B cell (primary cell): ENCODE results near the gene CHIC2. TPM values are rescaled to one million over a fixed set of nuclear protein-coding genes. Genes with fewer than 3 reads are reported as not detected.

Experiments
- ATAC-seq: fragments of 200-7000 bp; cut with Tn5 transposase; one replicate; pipeline ENCODE4 v1.10.0; 2021; ENCODE audit warnings: low read depth, mild to moderate bottlenecking, moderate number of reproducible peaks, moderate library complexity
- CTCF ChIA-PET: fragments of 350-600 bp; sonication (Branson Sonifier 250); formaldehyde crosslinking; loops from one replicate; lab custom pipeline; 2021; ENCODE audit warnings: antibody characterized with exemption, inconsistent platforms; lab: Charles Lee
- POLR2A ChIA-PET: fragments of 350-600 bp; sonication (Branson Sonifier 250); formaldehyde crosslinking; loops from one replicate; lab custom pipeline; 2021; ENCODE audit warnings: antibody characterized with exemption; lab: Charles Lee
- DNase-seq: peaks from one replicate; pipeline ENCODE4 v3.0.0; 2013
- H2AFZ ChIP-seq: 2 replicates; pipeline ENCODE4 v1.6.1; 2012; ENCODE audit warnings: mild to moderate bottlenecking, low read depth, low read length; ENCODE audit not compliant: insufficient read depth, poor library complexity, severe bottlenecking
- H3K27ac ChIP-seq, 2 donors: 1 replicate in 1 of 2; 2 replicates in 1 of 2; pipeline ENCODE4 v1.5.1; 2012 to 2013; ENCODE audit warnings: low read length in 2 of 2, mild to moderate bottlenecking in 2 of 2, moderate library complexity in 1 of 2
- H3K27me3 ChIP-seq, 4 experiments: fragments of 200-600 bp in 1 of 4; sonication (generic) in 1 of 4; replicated peaks in 1 of 4; 1 replicate in 2 of 4; 2 replicates in 2 of 4; pipeline versions ENCODE4 v1.6.1 to v1.7.0; 2013 to 2016; ENCODE audit warnings: low read length in 3 of 4, mild to moderate bottlenecking in 2 of 4, mixed read lengths in 1 of 4, moderate library complexity in 1 of 4; ENCODE audit not compliant: insufficient read depth in 4 of 4, control insufficient read depth in 3 of 4; ENCODE audit errors: control extremely low read depth in 1 of 4
- H3K36me3 ChIP-seq, 2 experiments: replicated peaks in 1 of 2; 1 replicate in 1 of 2; 2 replicates in 1 of 2; pipeline versions ENCODE4 v1.6.1 to v1.7.1; 2013; ENCODE audit warnings: low read length in 1 of 2; ENCODE audit not compliant: insufficient read depth in 2 of 2, control insufficient read depth in 1 of 2; ENCODE audit errors: control extremely low read depth in 1 of 2, extremely low read depth in 1 of 2
- H3K4me1 ChIP-seq, 2 donors: fragments of 200-600 bp in 1 of 2; sonication (generic) in 1 of 2; 1 replicate in 1 of 2; 2 replicates in 1 of 2; pipeline versions ENCODE4 v1.5.1 to v1.6.1; 2013 to 2017; ENCODE audit warnings: low read length in 2 of 2; ENCODE audit not compliant: control insufficient read depth in 2 of 2, insufficient read depth in 2 of 2
- H3K4me2 ChIP-seq: replicated peaks from 2 replicates; pipeline ENCODE3; 2012; ENCODE audit warnings: mild to moderate bottlenecking, low read depth, low read length; ENCODE audit not compliant: poor library complexity, severe bottlenecking
- H3K4me3 ChIP-seq, 5 experiments: fragments of 200-600 bp in 1 of 5; sonication (generic) in 1 of 5; 1 replicate in 3 of 5; 2 replicates in 2 of 5; pipeline versions ENCODE4 v1.5.1 to v1.7.0; 2011 to 2016; ENCODE audit warnings: low read length in 4 of 5, mild to moderate bottlenecking in 4 of 5, low read depth in 2 of 5, control low read depth in 1 of 5, moderate library complexity in 1 of 5; ENCODE audit not compliant: insufficient read depth in 1 of 5; ENCODE audit errors: control extremely low read depth in 1 of 5, extremely low read depth in 1 of 5
- H3K79me2 ChIP-seq: fragments of 200-600 bp; sonication (generic); one replicate; pipeline ENCODE4 v1.6.0; 2016; ENCODE audit warnings: low read length; ENCODE audit not compliant: control insufficient read depth, insufficient read depth
- H3K9ac ChIP-seq: fragments of 200-600 bp; sonication (generic); 2 replicates; pipeline ENCODE4 v1.6.1; 2017; ENCODE audit warnings: mild to moderate bottlenecking, low read length, moderate library complexity
- H3K9me3 ChIP-seq, 3 donors: one replicate each; pipeline versions ENCODE4 v1.6.1 to v1.7.1; 2013; ENCODE audit warnings: low read length in 2 of 3; ENCODE audit not compliant: control insufficient read depth in 2 of 3, insufficient read depth in 1 of 3; ENCODE audit errors: control extremely low read depth in 1 of 3
- H4K20me1 ChIP-seq: 2 replicates; pipeline ENCODE4 v1.6.0; 2012; ENCODE audit warnings: mild to moderate bottlenecking, low read length; ENCODE audit not compliant: insufficient read depth, control insufficient read depth, poor library complexity, severe bottlenecking
- H3K27ac Mint-ChIP-seq: one replicate; pipeline ENCODE4 v1.8.0; 2021; ENCODE audit warnings: mixed read lengths
- H3K27me3 Mint-ChIP-seq: one replicate; pipeline ENCODE4 v1.8.0; 2021; ENCODE audit warnings: mixed read lengths
- H3K4me1 Mint-ChIP-seq: one replicate; pipeline ENCODE4 v1.8.0; 2021; ENCODE audit warnings: mixed read lengths
- H3K4me3 Mint-ChIP-seq: one replicate; pipeline ENCODE4 v1.8.0; 2021; ENCODE audit warnings: mixed read lengths
- H3K9me3 Mint-ChIP-seq: one replicate; pipeline ENCODE4 v1.8.0; 2022; ENCODE audit warnings: mixed read lengths; ENCODE audit not compliant: insufficient read depth
- EZH2 ChIP-seq: IDR thresholded peaks from 2 replicates; pipeline ENCODE4 v1.6.1; 2012; ENCODE audit warnings: borderline replicate concordance, low read depth, mild to moderate bottlenecking, moderate library complexity, low read length; ENCODE audit not compliant: insufficient read depth, poor library complexity, severe bottlenecking
- WGBS: methylation state at CpG from one replicate; pipeline ENCODE4 v1.1.5; 2013; ENCODE audit warnings: missing lambda C conversion rate; ENCODE audit not compliant: insufficient coverage; 5-methylcytosine and 5-hydroxymethylcytosine counted together
- intact Hi-C: fragments of 100-400 bp; cut with micrococcal nuclease; formaldehyde crosslinking; loops from one replicate; pipeline ENCODE4 v1.10.0; 2022
- polyA plus RNA-seq: library from polyadenylated mRNA; depleted of rRNA; stranded (reverse); fragments of >200 nt; gene quantifications from 2 replicates; pipeline ENCODE4 v1.2.3, GENCODE V29; 2012
- total RNA-seq, 2 donors: library from RNA; stranded (reverse); fragments of 120-200 nt in 1 of 2; gene quantifications; 1 replicate in 1 of 2; 2 replicates in 1 of 2; pipeline versions ENCODE4 v1.2.3 to v1.2.4, GENCODE V29; 2013 to 2022
- TF ChIP-seq, protein P1 (sequence below): fragments of 200-600 bp; IDR thresholded peaks from one replicate; pipeline ENCODE4 v1.8.0; 2022; ENCODE audit warnings: antibody characterized with exemption, mild to moderate bottlenecking

Gene CHIC2
- total and polyA plus RNA-seq, 2 donors (not counting 1 experiment from before 2014, with no cell fraction given) = 20.2 to 37.7 TPM

DNA sequence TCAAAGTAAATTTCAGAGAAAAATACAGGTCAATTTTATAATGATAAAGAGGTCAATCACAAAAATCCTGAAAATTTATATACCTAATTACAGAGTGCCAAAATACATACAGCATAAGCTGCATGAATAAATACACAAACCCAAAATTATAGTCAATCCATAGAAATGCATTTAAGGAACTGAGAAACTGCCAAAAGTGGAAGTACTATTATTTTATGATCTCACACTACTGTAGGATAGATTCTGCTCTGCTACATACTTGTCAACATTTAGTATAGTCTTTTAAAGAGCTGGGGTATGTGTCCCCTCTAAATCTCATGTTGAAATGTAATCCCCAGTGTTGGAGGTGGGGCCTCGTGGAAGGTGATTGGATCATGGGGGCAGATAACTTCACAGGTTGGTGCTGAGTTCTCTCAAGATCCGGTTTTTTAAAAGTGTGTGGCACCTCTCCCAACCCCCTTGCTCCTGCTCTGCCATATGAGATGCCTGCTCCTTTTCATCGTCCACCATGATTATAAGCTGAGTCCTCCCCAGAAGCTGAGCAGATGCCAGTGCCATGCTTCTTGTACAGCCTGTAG is 31.8 kb downstream of the CHIC2 start:
- H3K27ac Mint-ChIP-seq = no peak overlapping the region
- no peak overlapping the region for H2AFZ ChIP-seq
- no peaks in the 10 kb centered on the region for H3K9me3 Mint-ChIP-seq
- H3K9ac ChIP-seq = no peak overlapping the region
- no peak overlapping the region for H3K4me3 ChIP-seq
- H3K4me3 Mint-ChIP-seq = peak overlapping the region; percentile 41
- H3K27me3 ChIP-seq = no peaks in the 10 kb centered on the region
- no peaks in the 10 kb centered on the region for H3K9me3 ChIP-seq
- H3K4me1 ChIP-seq = peaks cover 0 to 6% of the 10 kb centered on the region in 2 donors
- no peak for ATAC-seq
- intact Hi-C loops = no loop called here
- peaks cover 41% of the 10 kb centered on the region for H4K20me1 ChIP-seq
- H3K36me3 ChIP-seq = peaks cover 2 to 8% of the 10 kb centered on the region in 2 experiments
- peaks cover 17% of the 10 kb centered on the region for H3K4me1 Mint-ChIP-seq
- TF ChIP-seq, protein P1, sequence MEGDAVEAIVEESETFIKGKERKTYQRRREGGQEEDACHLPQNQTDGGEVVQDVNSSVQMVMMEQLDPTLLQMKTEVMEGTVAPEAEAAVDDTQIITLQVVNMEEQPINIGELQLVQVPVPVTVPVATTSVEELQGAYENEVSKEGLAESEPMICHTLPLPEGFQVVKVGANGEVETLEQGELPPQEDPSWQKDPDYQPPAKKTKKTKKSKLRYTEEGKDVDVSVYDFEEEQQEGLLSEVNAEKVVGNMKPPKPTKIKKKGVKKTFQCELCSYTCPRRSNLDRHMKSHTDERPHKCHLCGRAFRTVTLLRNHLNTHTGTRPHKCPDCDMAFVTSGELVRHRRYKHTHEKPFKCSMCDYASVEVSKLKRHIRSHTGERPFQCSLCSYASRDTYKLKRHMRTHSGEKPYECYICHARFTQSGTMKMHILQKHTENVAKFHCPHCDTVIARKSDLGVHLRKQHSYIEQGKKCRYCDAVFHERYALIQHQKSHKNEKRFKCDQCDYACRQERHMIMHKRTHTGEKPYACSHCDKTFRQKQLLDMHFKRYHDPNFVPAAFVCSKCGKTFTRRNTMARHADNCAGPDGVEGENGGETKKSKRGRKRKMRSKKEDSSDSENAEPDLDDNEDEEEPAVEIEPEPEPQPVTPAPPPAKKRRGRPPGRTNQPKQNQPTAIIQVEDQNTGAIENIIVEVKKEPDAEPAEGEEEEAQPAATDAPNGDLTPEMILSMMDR = no peak
- no peak for TF ChIP-seq EZH2
- peaks cover 36% of the 10 kb centered on the region for H3K79me2 ChIP-seq
- no peak overlapping the region for H3K27ac ChIP-seq
- POLR2A ChIA-PET = no interaction called here
- DNase-seq = peak; percentile 39
- CTCF ChIA-PET = no interaction called here
- H3K27me3 Mint-ChIP-seq = no peaks in the 10 kb centered on the region
- H3K4me2 ChIP-seq = peak overlapping the region; percentile 45
- WGBS = 100% methylated on average over 1 of the region's 3 CpGs

DNA sequence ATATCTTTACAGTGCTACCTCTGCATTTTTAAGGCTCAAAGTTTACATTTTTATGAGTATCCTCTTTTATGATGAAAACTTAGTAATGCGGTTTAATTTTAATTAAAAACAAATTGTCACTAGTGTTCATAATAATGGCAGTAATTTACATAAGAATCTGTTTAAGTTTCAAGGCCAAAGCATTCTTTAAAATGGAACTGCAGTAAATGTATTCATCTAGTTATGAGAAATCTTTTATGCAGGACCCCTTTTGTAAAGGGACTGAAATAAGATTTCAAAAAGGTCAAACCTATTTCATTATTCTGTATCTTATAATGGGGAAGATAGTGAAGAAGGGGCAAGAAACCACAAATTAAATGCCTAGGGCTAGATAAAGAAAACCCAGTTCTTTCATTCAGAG is 37.1 kb downstream of the CHIC2 start:
- intact Hi-C loops = no loop called here
- H3K27me3 ChIP-seq = no peaks in the 10 kb centered on the region
- no peak overlapping the region for H2AFZ ChIP-seq
- peaks cover 0 to 3% of the 10 kb centered on the region in 2 donors for H3K4me1 ChIP-seq
- ATAC-seq = no peak
- H4K20me1 ChIP-seq = peaks cover 45% of the 10 kb centered on the region
- no peak for DNase-seq
- no peak for TF ChIP-seq EZH2
- Mint-ChIP-seq H3K27ac (no peak overlapping the region), H3K4me1 (peaks cover 6% of the 10 kb centered on the region), H3K9me3 (no peaks in the 10 kb centered on the region), H3K27me3 (no peaks in the 10 kb centered on the region), H3K4me3 (no peak overlapping the region)
- POLR2A ChIA-PET = no interaction called here
- no peaks in the 10 kb centered on the region for H3K9me3 ChIP-seq
- no peak overlapping the region for H3K27ac ChIP-seq
- CTCF ChIA-PET = no interaction called here
- no CpG with 5 or more reads among the region's 1 CpG for WGBS
- H3K9ac ChIP-seq = no peak overlapping the region
- no peak overlapping the region for H3K4me3 ChIP-seq
- peaks cover 60% of the 10 kb centered on the region for H3K79me2 ChIP-seq
- H3K4me2 ChIP-seq = no peak overlapping the region
- H3K36me3 ChIP-seq = peaks cover 0 to 2% of the 10 kb centered on the region in 2 experiments
